Osteoblast (primary cell): ENCODE data around the gene PHACTR1. TPM values are rescaled to one million over a fixed set of nuclear protein-coding genes. Genes with fewer than 3 reads are reported as not detected.

Experiments used
- DNase-seq: peaks from one replicate; pipeline ENCODE4 v3.0.0; 2011; ENCODE audit warnings: low spot score, mixed read lengths; ENCODE audit not compliant: insufficient read length; ENCODE audit errors: missing footprints
- H2AFZ ChIP-seq: 2 replicates; pipeline ENCODE4 v1.6.0; 2011; ENCODE audit warnings: mild to moderate bottlenecking, low read length
- H3K27ac ChIP-seq: 2 replicates; pipeline ENCODE4 v1.5.1; 2011; ENCODE audit warnings: mild to moderate bottlenecking, low read depth, low read length, moderate library complexity
- H3K27me3 ChIP-seq: 2 replicates; pipeline ENCODE4 v1.6.0; 2012; ENCODE audit warnings: mild to moderate bottlenecking, control low read depth, inconsistent platforms, low read length, moderate library complexity; ENCODE audit not compliant: insufficient read depth
- H3K36me3 ChIP-seq: 2 replicates; pipeline ENCODE4 v1.5.1; 2011; ENCODE audit warnings: mild to moderate bottlenecking, low read length, control low read depth, moderate library complexity; ENCODE audit not compliant: insufficient read depth
- H3K4me1 ChIP-seq: 2 replicates; pipeline ENCODE4 v1.5.1; 2011; ENCODE audit warnings: mild to moderate bottlenecking, low read length, control low read depth, moderate library complexity; ENCODE audit not compliant: insufficient read depth
- H3K4me2 ChIP-seq: 2 replicates; pipeline ENCODE4 v1.6.0; 2011; ENCODE audit warnings: mild to moderate bottlenecking, low read length; ENCODE audit not compliant: insufficient read depth
- H3K4me3 ChIP-seq: fragments of 200-600 bp; sonication (generic); 3 replicates; pipeline ENCODE4 v1.5.1; 2012; ENCODE audit warnings: mild to moderate bottlenecking, low read length, inconsistent platforms; ENCODE audit not compliant: insufficient read depth
- H3K79me2 ChIP-seq: 2 replicates; pipeline ENCODE4 v1.6.0; 2012; ENCODE audit warnings: mild to moderate bottlenecking, low read length, control low read depth, inconsistent platforms; ENCODE audit not compliant: insufficient read depth
- H3K9me3 ChIP-seq: 2 replicates; pipeline ENCODE4 v1.5.1; 2011; ENCODE audit warnings: low read depth, low read length, control low read depth
- H4K20me1 ChIP-seq: 2 replicates; pipeline ENCODE4 v1.6.0; 2012; ENCODE audit warnings: mild to moderate bottlenecking, low read length, control low read depth; ENCODE audit not compliant: insufficient read depth
- total RNA-seq: library from RNA; depleted of rRNA; stranded (reverse); fragments of >200 nt; gene quantifications from 2 replicates; pipeline ENCODE4 v1.2.3, GENCODE V29; 2012
- TF ChIP-seq, protein P1 (sequence below): IDR thresholded peaks from 2 replicates; pipeline ENCODE4 v1.5.1; 2011; ENCODE audit warnings: mild to moderate bottlenecking, low read depth, low read length, moderate library complexity; ENCODE audit errors: extremely low read depth

PHACTR1 gene
- total RNA-seq, 1 donor: 0.36 TPM

DNA sequence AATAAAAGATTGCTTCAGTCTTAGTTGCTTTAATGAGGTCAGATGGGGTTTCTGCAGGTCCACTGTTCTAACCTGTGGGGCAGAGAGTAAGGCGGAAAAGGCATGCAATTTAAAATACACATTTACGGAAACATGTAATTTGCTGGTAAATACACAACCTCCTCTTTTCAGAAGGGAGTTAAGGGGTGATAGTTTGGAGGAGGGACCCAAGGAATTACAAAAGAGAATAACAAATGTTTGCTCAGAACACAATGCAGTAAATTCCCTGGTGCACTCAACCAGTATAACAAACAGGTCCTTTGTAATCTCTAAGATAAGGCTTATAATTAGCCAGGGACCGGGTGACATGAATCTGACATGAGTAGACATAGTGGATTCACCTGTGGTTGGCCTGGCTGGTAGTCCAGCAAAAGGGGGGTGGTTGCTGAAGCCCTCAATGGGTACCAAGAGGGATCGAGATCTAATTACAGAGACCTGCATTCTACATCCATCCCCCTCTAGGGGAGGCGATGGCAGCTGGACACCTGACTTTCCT is 295.1 kb downstream of the PHACTR1 start:
- Histone ChIP-seq H3K36me3 (no peaks in the 10 kb centered on the region), H3K4me3 (no peak overlapping the region), H3K27me3 (peaks cover 28% of the 10 kb centered on the region), H4K20me1 (no peaks in the 10 kb centered on the region), H3K27ac (no peak overlapping the region), H3K9me3 (no peaks in the 10 kb centered on the region), H2AFZ (no peak overlapping the region), H3K79me2 (no peaks in the 10 kb centered on the region), H3K4me1 (no peaks in the 10 kb centered on the region), H3K4me2 (no peak overlapping the region)
- TF ChIP-seq, protein P1, sequence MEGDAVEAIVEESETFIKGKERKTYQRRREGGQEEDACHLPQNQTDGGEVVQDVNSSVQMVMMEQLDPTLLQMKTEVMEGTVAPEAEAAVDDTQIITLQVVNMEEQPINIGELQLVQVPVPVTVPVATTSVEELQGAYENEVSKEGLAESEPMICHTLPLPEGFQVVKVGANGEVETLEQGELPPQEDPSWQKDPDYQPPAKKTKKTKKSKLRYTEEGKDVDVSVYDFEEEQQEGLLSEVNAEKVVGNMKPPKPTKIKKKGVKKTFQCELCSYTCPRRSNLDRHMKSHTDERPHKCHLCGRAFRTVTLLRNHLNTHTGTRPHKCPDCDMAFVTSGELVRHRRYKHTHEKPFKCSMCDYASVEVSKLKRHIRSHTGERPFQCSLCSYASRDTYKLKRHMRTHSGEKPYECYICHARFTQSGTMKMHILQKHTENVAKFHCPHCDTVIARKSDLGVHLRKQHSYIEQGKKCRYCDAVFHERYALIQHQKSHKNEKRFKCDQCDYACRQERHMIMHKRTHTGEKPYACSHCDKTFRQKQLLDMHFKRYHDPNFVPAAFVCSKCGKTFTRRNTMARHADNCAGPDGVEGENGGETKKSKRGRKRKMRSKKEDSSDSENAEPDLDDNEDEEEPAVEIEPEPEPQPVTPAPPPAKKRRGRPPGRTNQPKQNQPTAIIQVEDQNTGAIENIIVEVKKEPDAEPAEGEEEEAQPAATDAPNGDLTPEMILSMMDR: no peak
- DNase-seq: no peak

DNA sequence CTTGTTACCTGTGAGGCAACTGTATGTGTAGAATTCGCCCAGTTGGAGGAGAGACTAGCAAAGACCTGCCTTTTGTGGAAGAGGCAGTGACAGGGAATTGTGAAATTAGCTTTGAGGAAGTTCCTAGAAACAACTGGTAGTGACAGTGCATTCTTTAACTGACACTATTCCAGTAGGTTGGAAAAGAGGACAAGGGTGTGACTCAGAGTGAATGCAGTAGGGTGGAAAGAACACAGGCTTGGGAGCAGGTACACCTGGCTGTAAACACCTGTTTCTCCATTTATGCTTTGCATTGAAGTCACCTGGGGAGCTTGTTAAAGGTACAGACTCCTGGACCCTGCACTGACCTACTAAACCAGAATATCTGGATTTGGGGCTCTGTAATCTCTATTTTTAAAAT is 295.7 kb downstream of the PHACTR1 start:
- Histone ChIP-seq H3K9me3 (no peaks in the 10 kb centered on the region), H3K27ac (no peak overlapping the region), H4K20me1 (no peaks in the 10 kb centered on the region), H2AFZ (no peak overlapping the region), H3K79me2 (no peaks in the 10 kb centered on the region), H3K4me2 (no peak overlapping the region), H3K4me3 (no peak overlapping the region), H3K27me3 (peaks cover 28% of the 10 kb centered on the region), H3K4me1 (no peaks in the 10 kb centered on the region), H3K36me3 (no peaks in the 10 kb centered on the region)
- TF ChIP-seq, protein P1: no peak
- DNase-seq: no peak

DNA sequence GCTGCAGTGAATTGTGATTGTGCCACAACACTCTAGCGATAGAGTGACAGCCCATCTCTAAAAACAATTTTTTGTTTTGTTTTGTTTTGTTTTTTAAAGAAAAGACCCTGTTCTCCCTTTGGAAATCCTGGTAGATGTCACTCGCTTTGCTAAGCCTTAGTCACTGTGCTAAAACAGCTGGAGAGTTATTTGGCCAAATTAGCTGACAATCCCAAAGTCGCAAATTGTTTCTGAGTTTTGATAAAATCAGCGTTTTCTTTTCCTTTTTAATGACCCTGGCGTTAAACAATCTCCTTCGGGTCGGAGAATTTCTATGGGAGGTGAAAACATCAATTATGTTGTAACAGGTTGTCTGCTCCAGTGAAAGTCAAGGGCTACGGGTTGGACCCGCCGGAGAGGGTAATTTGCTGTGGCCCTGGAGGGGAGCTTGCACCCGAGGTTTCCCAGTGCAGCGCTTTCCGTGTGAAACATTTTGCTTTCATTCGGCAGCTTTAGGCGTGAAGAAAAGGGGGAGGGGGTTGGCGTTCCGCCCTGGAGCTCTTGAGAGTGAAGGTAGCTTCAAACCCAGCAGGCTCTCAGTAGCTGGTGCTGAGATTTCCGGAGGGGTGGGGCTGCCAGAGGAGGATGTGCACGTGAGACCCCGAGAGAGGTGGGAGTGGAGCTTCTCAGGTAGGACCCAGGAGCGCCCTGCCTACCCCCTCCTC is 296.6 kb downstream of the PHACTR1 start:
- no peak overlapping the region for H3K4me2 ChIP-seq
- H3K4me1 ChIP-seq: no peaks in the 10 kb centered on the region
- H2AFZ ChIP-seq: no peak overlapping the region
- TF ChIP-seq, protein P1: no peak
- H3K79me2 ChIP-seq: no peaks in the 10 kb centered on the region
- no peaks in the 10 kb centered on the region for H3K9me3 ChIP-seq
- H3K36me3 ChIP-seq: no peaks in the 10 kb centered on the region
- peaks cover 28% of the 10 kb centered on the region for H3K27me3 ChIP-seq
- no peak overlapping the region for H3K4me3 ChIP-seq
- no peak overlapping the region for H3K27ac ChIP-seq
- no peak for DNase-seq
- H4K20me1 ChIP-seq: no peaks in the 10 kb centered on the region

DNA sequence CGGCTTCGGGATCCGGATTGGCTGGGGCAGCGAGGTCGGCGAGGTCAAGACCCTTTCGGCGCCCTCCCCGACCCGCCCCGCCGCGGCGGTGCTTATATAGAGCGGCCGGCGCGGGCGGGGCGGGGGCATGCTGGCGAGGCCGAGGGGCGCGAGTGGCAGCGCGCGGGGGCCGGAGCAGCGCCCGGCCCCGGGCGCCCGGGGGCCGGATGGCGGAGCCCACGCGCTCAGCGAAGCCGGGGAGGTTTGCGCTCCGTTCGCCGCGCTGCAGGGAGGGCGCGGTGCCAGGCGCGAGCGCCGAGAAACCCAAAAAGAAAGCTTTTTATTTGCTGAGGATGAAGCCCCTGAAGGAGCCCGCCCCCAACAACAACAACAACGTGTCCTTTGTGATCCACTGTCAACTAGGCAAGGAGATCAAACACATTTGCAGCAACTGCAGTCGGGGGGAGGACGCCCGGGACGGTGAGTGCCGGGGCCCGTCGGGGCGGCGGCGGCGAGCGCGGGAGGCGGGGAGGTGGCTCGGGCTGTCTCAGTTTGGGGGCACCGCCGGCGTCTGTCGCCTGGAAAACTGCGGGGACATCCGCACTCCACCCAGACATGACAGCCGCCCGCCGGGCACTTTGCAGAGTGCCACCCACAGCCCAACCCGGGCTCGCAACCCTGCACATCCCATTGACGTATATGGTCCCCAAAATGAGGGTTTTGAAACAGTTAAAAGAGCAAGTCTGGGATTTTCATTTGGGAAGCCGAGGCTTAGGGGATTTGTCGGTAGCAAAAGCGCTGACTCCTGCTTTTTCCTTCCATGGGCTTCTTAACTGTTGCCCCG is 297.3 kb downstream of the PHACTR1 start:
- H3K9me3 ChIP-seq: no peaks in the 10 kb centered on the region
- no peaks in the 10 kb centered on the region for H3K4me1 ChIP-seq
- no peaks in the 10 kb centered on the region for H3K79me2 ChIP-seq
- no peak overlapping the region for H3K27ac ChIP-seq
- H4K20me1 ChIP-seq: no peaks in the 10 kb centered on the region
- H3K4me2 ChIP-seq: no peak overlapping the region
- no peak overlapping the region for H3K4me3 ChIP-seq
- no peak for DNase-seq
- TF ChIP-seq, protein P1: no peak
- peaks cover 28% of the 10 kb centered on the region for H3K27me3 ChIP-seq
- H3K36me3 ChIP-seq: no peaks in the 10 kb centered on the region
- no peak overlapping the region for H2AFZ ChIP-seq
